ENCODE results near the gene IL1RN. TPM values are rescaled to one million over a fixed set of nuclear protein-coding genes. Genes with fewer than 3 reads are reported as not detected.

The IL1RN gene
- total and polyA plus RNA-seq, 2 of the 13 experiments (the other 11 are each of a cell fraction or from before 2014, with no cell fraction given), result 21.2 to 101 TPM

DNA sequence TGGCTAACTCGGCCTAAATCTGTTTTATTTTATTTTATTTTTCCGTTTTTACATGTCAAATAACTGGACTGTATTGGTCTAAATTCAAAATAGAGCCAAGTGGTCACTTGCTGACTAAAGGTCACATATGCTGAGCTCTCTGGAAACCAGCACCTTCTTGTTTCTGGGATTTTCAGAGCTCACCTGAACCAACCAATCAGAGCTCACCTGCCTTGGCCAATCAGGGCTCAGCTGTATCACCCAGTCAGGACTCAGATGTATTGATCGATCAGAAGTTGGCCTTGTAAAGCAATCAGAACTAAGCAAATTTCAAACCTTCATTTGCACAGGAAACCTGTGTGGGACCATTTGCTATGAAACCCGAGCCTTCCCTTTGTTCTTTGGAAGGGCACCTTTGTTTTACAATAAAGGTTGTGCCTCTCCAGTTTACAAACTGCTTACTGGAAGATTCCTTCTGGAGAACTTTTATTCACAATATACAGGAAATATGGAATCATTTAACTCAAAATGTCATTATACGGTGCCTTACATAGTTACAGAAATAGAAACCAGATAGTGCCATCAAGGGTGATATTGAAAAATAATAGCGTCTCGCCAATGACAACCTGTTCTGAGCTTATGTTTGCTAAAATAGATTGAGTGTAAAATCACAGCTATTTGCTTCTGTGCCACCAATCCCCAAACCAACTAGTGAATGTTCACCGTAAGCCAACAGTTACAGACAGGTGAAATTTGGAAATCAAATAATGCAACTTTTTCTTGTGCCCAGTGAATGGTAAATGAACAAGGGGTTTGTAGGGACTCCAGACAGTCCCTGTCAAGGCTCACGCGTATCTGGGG lies 29.1 kb downstream of the IL1RN start (continued):
- TF ChIP-seq ZBTB44 (CRISPR knock-in tag; IDR thresholded peaks at IDR 0.05), result no peak
- no peak for TF ChIP-seq ZNF75D (CRISPR knock-in tag; IDR thresholded peaks at IDR 0.05; ENCODE audit: borderline replicate concordance)
- TF ChIP-seq SMAD9 (CRISPR knock-in tag; IDR thresholded peaks at IDR 0.05), result no peak
- TF ChIP-seq ZC3H4 (CRISPR knock-in tag; IDR thresholded peaks at IDR 0.05; ENCODE audit: borderline replicate concordance), result no peak
- no peak for TF ChIP-seq MED13 (CRISPR knock-in tag; IDR thresholded peaks at IDR 0.05)
- TF ChIP-seq ZNF569 (CRISPR knock-in tag; IDR thresholded peaks at IDR 0.05; ENCODE audit: borderline replicate concordance), result no peak
- TF ChIP-seq MBNL3 (CRISPR knock-in tag; conservative IDR thresholded peaks at IDR 0.05), result no peak
- 0 out of 2 replicates have a peak, but pooled peaks have one; percentile 4 for TF ChIP-seq STAG1 (CRISPR knock-in tag; IDR thresholded peaks at IDR 0.05)
- no peak for TF ChIP-seq PCBP1 (IDR thresholded peaks at IDR 0.05; ENCODE audit: borderline replicate concordance, low read depth, low read length)
- TF ChIP-seq NCOA1 (CRISPR knock-in tag; IDR thresholded peaks at IDR 0.05), result no peak
- no peak for TF ChIP-seq SIN3A (IDR thresholded peaks at IDR 0.05; ENCODE audit: borderline replicate concordance, low read depth, low read length)
- TF ChIP-seq EZH2 (conservative IDR thresholded peaks at IDR 0.05; ENCODE audit: low read depth, low read length), result no peak
- no peak for TF ChIP-seq ZFYVE20 (CRISPR knock-in tag; IDR thresholded peaks at IDR 0.05; ENCODE audit: borderline replicate concordance, low read depth)
- no peak for TF ChIP-seq CHCHD3 (CRISPR knock-in tag; IDR thresholded peaks at IDR 0.05)
- TF ChIP-seq NFIC (IDR thresholded peaks at IDR 0.05; ENCODE audit: low read length), result peak; percentile 65; the same call in 1 of the 2 replicates
- TF ChIP-seq FOXA3 (CRISPR knock-in tag; IDR thresholded peaks at IDR 0.05), result peak; percentile 82
- TF ChIP-seq SNRNP70 (IDR thresholded peaks at IDR 0.05; ENCODE audit: low read depth, low read length), result no peak
- no peak for TF ChIP-seq MED8 (CRISPR knock-in tag; IDR thresholded peaks at IDR 0.05; ENCODE audit: insufficient replicate concordance)
- no peak; the same call in 1 of the 2 replicates for TF ChIP-seq ZNF598 (CRISPR knock-in tag; IDR thresholded peaks at IDR 0.05; ENCODE audit: borderline replicate concordance)
- 0 out of 2 replicates have a peak, but pooled peaks have one; percentile 50 for TF ChIP-seq ZNF564 (CRISPR knock-in tag; IDR thresholded peaks at IDR 0.05)
- no peak for TF ChIP-seq SP4 (CRISPR knock-in tag; IDR thresholded peaks at IDR 0.05)
- no peak for TF ChIP-seq IKZF4 (CRISPR knock-in tag; IDR thresholded peaks at IDR 0.05; ENCODE audit: borderline replicate concordance, low read depth, not compliant biosample characterization)
- TF ChIP-seq, protein P1, sequence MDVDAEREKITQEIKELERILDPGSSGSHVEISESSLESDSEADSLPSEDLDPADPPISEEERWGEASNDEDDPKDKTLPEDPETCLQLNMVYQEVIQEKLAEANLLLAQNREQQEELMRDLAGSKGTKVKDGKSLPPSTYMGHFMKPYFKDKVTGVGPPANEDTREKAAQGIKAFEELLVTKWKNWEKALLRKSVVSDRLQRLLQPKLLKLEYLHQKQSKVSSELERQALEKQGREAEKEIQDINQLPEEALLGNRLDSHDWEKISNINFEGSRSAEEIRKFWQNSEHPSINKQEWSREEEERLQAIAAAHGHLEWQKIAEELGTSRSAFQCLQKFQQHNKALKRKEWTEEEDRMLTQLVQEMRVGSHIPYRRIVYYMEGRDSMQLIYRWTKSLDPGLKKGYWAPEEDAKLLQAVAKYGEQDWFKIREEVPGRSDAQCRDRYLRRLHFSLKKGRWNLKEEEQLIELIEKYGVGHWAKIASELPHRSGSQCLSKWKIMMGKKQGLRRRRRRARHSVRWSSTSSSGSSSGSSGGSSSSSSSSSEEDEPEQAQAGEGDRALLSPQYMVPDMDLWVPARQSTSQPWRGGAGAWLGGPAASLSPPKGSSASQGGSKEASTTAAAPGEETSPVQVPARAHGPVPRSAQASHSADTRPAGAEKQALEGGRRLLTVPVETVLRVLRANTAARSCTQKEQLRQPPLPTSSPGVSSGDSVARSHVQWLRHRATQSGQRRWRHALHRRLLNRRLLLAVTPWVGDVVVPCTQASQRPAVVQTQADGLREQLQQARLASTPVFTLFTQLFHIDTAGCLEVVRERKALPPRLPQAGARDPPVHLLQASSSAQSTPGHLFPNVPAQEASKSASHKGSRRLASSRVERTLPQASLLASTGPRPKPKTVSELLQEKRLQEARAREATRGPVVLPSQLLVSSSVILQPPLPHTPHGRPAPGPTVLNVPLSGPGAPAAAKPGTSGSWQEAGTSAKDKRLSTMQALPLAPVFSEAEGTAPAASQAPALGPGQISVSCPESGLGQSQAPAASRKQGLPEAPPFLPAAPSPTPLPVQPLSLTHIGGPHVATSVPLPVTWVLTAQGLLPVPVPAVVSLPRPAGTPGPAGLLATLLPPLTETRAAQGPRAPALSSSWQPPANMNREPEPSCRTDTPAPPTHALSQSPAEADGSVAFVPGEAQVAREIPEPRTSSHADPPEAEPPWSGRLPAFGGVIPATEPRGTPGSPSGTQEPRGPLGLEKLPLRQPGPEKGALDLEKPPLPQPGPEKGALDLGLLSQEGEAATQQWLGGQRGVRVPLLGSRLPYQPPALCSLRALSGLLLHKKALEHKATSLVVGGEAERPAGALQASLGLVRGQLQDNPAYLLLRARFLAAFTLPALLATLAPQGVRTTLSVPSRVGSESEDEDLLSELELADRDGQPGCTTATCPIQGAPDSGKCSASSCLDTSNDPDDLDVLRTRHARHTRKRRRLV (CRISPR knock-in tag; IDR thresholded peaks at IDR 0.05), result no peak
